C1 segment of cervical spinal cord (tissue), 14 donors: ENCODE data around the gene MED6.

ENCODE experiments used
- DNase-seq, 14 donors: peaks; one replicate each; lab custom pipeline; 2025; lab: John Stamatoyannopoulos, UW

Gene MED6

DNA sequence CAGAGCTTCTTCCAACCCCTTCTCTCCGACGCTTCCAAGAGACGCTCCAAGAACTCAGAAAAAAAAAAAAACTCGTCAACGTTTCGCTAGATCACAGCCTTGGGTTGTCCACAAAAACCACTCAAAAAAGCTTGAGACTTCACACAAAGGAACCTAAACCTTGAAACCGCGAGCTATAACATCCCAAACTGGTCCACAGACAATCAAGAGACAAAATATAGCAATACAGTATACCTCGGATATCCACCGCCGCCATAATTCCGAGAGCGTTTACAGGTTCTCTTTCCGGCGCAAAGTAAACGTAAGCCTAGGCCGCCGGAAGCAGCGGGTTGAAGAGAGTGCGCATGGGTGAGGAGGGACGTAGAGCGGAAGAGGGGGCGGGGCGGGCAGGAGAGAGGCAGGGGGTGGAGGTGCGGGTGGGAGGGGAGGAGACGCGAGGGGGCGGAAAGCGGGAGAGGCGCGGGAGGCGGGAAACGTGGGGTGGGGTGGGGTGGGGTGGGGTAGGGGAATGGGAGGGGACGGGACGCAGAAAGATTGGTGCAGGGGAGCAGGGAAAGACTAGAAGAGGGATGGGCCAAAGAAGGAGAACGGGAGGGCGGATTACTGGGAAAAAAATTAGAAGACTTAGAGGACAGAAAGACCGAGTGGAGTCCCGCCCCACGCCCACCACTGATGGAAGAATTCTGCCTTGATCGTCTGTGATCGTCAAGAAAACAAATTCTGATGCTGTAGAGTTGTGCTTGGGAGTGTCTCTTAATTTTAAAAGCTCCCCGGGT lies at the start of gene MED6:
Gene MED6, minus strand, starts transcription at position 274 of the 776 bp plus-strand sequence. Its CDS starts 18 bp downstream, at position 256.
- peak; percentile 43 to 91 (median 86) for DNase-seq

DNA sequence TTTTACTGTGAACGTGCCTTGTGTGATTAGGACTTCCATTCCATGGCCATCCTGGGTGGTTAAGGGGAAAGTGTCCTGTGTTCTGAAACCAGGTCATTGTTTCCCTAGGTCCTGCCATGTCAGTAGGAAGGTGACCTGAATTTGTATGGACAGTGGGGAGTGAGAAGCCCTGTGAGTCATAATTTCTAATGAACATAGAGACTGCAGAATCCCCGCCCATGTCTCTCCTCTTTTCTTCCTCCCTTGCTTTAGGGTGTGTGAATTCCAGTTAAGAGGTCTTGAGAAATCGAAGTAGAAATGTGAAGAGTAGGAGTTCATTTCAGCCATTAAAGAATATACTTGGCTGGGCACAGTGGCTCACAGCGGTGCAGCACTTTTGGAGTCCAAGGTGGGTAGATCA lies 49.3 kb upstream of the MED6 start:
- no peak for DNase-seq

DNA sequence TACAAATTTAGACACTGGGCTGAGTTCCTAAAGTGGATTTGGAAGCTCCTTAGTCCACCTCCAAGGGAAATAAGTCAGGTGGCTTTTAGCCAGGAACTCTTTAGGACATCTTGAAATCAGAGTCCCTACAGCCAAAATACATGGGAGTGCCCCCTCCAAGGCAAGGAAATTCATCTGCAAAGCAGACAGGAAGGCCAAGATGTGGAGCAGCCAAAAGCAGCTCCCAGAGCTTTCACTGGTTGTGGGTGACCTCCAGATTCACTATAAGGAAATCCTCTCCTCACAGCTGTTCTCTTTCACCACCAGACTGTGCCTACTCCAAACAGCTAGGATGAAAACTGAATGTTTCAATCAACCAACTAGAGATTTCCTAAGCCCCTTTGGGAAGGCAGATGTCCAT lies 47.9 kb upstream of the MED6 start:
- no peak for DNase-seq

GRCh38 chr14:70646705-70647104 lies 46.2 kb upstream of the MED6 start:
- DNase-seq, result no peak

GRCh38 chr14:70645892-70646291 lies 45.4 kb upstream of the MED6 start:
- no peak for DNase-seq

- no peak for DNase-seq
Observed at GRCh38 chr14:70643967-70644366, 43.5 kb upstream of the MED6 start.

DNA sequence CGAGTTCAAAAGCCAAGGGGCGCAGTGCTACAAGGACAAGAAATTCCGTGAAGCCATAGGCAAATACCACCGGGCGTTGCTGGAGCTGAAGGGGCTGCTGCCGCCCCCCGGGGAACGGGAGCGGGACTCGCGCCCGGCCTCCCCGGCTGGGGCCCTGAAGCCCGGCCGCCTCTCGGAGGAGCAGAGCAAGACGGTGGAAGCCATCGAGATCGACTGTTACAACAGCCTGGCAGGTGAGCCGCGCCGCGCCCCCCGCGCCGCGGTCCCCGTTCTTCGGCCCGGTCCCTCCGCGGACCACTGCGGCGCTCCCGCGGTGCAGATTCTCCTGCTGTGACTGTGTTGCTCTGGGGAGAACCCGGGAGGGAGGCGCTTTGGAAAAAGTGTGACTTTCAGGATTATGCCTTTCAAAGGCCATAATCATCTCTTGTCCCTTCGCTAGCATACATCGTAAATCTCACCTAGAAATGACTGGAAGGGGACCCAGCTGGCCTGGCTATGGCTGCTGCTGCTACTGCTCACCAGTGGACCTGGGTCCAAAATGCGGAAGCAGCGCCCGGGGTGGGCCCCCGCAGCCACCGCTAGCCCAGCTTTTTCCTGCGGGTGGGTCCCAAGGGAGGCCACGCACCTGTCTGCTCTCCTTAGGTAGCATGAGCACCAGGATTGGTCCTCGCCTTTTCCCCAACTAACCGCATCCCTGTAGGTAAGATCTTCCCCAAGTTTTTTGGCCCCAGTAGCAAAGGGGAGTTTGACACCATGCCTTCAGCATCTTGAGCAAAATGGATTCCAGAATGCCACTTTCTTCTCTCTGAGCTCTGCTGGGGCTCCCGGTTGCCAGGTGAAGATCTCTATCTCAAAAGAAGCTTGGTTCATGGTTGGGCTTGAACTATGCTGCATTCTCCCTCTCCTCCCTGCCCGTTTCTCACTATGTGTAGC lies 42.1 kb upstream of the MED6 start:
- peak in 3 of 14 donors; percentile 8 to 30 (median 16) for DNase-seq

GRCh38 chr14:70641548-70642302 lies 41.3 kb upstream of the MED6 start, which contains the start of gene TTC9:
TTC9 (plus strand) TSS chr14:70641916; CDS start chr14:70642130, 214 bp downstream.
- DNase-seq, result peak in 4 of 14 donors; percentile 15 to 44 (median 32)

DNA sequence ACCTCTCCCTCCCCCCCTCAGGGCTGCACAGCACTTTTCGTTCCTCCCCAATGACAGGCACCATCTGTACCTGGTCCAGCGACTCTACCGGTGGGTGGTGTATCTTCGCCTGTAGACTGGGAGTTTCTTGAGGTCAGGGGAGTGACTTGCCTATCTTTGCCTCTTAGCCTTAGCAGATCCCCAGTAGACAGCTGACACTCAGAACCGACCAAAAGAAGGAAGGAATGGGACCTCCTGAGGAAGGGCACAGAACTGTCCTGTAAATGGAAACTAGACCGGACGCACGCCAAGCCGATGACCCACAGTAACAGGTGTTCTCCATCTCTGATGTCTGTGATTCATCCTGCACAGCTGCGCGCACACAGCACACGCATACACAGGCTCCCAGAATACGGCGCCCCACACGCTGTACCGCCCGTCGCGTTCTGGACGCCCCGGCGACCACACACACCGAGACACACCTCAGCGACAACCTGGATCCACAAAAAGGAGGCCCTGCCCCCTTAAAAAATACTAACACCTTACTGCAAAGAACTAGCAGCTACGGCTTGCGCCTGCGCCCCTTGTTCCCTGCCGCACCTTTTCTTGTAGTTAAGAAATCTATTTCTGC lies 40.6 kb upstream of the MED6 start:
- peak in 2 of 14 donors; percentile 2 to 47 for DNase-seq

DNA sequence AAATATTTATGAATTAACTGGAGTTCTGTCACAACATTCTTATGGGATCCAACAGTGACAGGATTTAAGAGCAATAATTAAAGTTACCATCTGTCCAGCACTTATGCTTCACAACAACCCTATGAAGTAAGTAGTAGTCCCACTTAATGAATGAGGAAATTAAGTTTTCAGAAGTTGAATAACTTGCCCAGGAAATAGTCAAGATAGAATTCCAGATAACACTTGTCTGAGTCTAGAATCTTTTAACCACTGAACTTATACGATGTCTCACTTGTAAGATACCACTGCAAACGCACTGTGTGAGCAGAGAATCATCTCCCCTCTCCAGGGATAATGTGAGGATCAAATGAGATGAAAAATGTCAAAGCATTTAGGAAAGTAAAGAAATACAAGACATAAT lies 38.0 kb upstream of the MED6 start:
- no peak for DNase-seq

GRCh38 chr14:70635971-70636595 lies 35.6 kb upstream of the MED6 start:
- no peak for DNase-seq

DNA sequence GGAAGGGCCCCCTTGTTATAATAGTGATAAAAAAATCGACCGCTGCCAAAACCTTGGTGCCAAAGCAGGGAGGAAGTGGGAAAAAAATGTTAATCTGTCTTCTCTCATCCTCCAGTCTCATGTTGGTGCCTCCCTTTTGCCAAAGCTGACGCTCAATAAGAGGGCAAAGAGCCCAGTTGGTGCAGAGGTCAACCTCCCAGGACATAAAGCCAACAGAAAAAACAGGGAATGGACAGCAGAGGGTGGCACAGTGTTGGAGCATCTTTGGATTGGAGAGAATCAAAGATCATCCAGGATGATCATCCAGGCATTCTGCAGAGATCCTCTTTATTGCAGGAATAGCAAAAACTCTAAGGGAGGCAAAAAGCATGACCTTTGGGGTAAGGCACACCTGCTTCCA lies 31.5 kb upstream of the MED6 start:
- DNase-seq, result no peak

GRCh38 chr14:70624972-70625371 lies 24.5 kb upstream of the MED6 start:
- no peak for DNase-seq

GRCh38 chr14:70622111-70622712 lies 21.8 kb upstream of the MED6 start:
- no peak for DNase-seq

DNA sequence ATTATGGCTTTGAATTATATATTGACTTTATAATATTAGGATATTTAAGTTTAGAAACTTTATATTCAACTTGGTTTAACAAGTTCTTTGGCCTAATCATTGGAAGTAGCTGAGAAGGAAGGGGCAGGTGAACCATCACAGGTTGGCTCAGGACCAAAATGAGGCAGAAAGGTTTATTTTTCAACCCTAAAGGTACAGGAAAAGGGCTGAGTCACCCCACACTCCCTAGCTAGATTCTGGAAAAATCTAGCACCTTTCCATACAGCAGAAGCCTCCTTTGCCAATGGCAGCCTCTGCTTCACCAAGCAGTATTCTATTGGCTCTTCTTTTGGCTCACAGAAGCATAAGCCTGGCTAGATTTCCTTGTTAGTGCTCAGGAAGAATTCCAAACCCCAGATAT lies 19.3 kb upstream of the MED6 start:
- DNase-seq, result no peak

- no peak for DNase-seq
Observed at GRCh38 chr14:70618314-70618713, 17.9 kb upstream of the MED6 start.

GRCh38 chr14:70616646-70617045 lies 16.2 kb upstream of the MED6 start:
- DNase-seq, result no peak

DNA sequence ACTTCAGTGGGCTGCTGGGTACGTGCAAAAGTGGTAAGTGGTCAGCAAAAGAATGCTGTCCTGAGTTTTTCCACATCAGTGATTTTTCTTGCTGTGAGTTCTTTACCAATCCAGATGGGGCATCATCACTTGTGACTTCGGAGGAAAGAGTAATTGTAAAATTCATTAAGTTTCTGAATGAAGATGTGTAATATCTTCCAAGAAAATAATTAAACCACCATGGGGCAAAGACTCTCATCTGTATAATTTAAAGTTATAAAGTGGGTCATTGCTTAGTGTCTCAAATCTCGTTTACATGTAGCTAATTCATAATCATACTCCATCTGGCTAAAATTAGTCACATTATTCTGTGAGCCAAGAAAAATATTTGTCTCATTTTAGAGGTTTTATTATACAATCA lies 10.8 kb upstream of the MED6 start:
- no peak for DNase-seq

DNA sequence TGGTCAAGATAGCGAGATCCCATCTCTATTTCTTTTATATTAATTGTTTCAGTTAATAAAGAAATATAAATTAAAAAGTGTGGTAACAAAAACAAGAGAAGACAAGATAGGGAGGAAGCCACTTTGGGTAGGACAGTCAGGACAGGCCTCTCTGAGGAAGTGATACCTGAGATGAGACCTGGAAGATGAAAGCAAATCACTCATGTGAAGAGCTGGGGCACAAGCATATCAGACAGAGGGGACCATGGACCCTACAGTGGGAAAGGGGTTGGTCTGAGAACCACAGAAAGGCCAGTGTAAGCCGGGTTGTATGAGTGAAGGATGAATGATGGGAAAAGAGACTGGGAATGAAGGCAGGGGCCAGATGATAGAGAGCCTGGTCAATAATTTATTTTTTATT lies 1.8 kb upstream of the MED6 start:
- no peak for DNase-seq

- DNase-seq, result no peak
Observed at GRCh38 chr14:70601162-70601561, 707 bp upstream of the MED6 start.
